ENCODE measurements around the gene SEC61G. TPM values are rescaled to one million over a fixed set of nuclear protein-coding genes. Genes with fewer than 3 reads are reported as not detected.

SEC61G gene
- 78.5 TPM for total RNA-seq

DNA sequence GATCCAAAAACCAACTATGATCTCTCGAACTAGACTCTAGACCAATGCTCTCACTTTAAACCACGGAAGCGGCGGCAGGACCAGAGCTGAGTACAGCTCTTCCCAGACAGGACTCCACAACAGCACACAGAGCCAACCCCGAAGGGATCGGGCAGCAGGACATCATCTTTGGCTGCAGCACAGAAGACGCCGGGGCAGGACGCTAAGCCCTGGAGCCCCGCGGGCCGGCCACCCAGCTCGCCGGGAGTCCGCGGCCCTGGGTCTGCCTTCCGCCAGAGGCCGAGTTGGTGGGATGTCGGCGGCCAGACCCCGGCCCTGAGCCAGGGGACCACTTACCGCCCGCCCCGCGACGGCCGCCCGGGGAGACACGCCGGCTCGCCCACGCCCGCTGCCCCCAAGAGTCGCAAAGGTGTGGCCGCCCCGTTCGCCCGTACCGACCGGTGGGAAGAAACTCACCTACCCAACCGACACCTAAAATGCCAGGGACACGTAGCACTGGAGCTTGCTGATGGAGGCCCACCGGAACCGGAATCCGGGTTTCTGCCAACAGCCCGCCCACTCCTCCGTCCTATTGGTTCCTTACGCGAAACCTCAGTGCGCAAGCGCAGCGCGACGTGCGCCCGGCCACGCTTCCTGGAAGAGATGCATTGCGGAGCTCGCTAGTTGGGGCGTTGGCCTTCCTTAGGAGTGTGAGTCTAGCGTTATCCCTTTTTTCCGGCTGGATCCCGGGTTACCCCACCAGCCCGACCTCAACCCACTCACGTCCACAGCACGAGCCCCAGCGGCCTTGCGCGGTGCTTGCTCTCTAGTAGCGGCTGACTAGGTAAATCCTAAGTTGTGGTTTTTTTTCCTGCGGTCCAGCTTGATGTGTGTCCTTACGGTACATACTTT is at the start of gene SEC61G:
Gene SEC61G (minus strand): TSS at position 510 of the 891 bp plus-strand sequence. CDS start 1,623 bp downstream, outside the sequence.

Other genes with a start within 250 kb of the SEC61G start
- 1.5 TPM for gene VSTM2A, start 216.8 kb downstream of the SEC61G start, total RNA-seq

Data from metanephros (tissue), 1 donor.